ENCODE data around the gene MMD2.

DNA sequence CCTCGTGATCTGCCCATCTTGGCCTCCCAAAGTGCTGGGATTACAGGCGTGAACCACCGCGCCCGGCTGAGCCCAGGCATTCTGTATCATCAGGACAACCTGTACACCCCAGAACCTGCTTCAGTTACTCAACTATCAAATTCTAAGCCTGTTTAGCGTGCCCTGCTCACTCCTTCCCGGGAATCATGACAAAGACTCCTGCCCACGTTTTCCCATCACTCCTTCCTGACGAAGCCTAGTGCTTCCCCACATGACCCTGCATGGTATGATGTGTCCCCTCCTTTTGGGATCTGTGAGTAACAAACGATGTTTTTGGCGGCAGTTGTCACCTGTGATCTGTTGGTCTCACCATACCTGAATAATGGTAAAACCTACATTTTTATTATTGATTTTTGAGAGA lies 63.2 kb downstream of the MMD2 start:
- TF ChIP-seq, protein P1, sequence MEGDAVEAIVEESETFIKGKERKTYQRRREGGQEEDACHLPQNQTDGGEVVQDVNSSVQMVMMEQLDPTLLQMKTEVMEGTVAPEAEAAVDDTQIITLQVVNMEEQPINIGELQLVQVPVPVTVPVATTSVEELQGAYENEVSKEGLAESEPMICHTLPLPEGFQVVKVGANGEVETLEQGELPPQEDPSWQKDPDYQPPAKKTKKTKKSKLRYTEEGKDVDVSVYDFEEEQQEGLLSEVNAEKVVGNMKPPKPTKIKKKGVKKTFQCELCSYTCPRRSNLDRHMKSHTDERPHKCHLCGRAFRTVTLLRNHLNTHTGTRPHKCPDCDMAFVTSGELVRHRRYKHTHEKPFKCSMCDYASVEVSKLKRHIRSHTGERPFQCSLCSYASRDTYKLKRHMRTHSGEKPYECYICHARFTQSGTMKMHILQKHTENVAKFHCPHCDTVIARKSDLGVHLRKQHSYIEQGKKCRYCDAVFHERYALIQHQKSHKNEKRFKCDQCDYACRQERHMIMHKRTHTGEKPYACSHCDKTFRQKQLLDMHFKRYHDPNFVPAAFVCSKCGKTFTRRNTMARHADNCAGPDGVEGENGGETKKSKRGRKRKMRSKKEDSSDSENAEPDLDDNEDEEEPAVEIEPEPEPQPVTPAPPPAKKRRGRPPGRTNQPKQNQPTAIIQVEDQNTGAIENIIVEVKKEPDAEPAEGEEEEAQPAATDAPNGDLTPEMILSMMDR (IDR thresholded peaks at IDR 0.05) = no peak
- TF ChIP-seq EZH2 (IDR thresholded peaks at IDR 0.05; ENCODE audit: borderline replicate concordance, insufficient read depth, low read depth, low read length, poor library complexity, severe bottlenecking) = no peak

Data from B cell (primary cell).